ENCODE measurements around the gene NPM3.

NPM3 gene

DNA sequence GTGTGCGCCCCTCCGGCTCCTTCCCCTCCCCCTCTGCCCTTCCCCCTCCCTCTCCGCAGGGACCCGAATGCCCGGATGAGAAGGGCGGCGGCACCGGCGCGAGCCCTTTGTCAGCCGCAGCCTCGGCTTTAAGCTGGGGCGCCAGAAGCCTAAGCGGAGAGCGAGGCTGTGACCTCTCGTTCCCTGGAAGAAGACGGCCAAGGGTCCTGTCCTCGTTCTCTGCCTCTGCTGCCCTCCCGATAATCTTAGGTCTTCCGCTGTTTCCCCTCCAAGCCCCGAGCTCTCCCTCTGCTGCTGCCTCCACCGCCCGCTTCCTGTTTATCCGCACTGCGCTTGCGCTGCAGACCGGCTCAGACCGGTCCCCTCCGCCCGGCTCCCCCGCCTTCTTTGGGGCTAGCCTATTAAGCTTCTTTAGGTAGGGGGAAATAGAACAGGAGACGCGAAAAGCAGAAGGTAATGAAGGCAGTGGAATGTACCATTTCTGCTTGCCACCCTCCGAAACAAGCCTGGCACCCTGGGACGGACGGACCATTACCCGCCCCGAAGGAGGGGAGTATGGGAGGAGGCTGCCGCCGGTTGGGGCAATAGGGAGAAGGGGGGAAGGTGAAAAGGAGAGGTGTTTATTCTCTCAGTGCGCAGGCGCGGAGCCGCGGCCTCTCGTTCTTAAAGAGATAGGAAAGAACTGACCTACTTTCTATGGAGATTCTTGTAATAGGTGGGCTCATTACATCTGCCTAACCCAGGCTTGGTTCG is 35.0 kb upstream of the NPM3 start, which contains the start of gene OGA:
TSS of gene OGA (minus strand) at position 326 of the 753 bp plus-strand sequence. CDS start 422 bp downstream, outside the sequence.
- peak within 1 kb of the TSS; percentile 76 for H3K4me3 ChIP-seq (ENCODE audit: low read depth, low read length)
- TF ChIP-seq CTCF (IDR thresholded peaks at IDR 0.05; ENCODE audit: low read depth, low read length) = no peak
- no peaks in the 10 kb centered on the region for H3K9me3 ChIP-seq
- H3K36me3 ChIP-seq = peaks cover 8% of the 10 kb centered on the region
- DNase-seq = peak; percentile 97
- no peaks in the 10 kb centered on the region for H3K4me1 ChIP-seq
- H3K27me3 ChIP-seq = no peaks in the 10 kb centered on the region

DNA sequence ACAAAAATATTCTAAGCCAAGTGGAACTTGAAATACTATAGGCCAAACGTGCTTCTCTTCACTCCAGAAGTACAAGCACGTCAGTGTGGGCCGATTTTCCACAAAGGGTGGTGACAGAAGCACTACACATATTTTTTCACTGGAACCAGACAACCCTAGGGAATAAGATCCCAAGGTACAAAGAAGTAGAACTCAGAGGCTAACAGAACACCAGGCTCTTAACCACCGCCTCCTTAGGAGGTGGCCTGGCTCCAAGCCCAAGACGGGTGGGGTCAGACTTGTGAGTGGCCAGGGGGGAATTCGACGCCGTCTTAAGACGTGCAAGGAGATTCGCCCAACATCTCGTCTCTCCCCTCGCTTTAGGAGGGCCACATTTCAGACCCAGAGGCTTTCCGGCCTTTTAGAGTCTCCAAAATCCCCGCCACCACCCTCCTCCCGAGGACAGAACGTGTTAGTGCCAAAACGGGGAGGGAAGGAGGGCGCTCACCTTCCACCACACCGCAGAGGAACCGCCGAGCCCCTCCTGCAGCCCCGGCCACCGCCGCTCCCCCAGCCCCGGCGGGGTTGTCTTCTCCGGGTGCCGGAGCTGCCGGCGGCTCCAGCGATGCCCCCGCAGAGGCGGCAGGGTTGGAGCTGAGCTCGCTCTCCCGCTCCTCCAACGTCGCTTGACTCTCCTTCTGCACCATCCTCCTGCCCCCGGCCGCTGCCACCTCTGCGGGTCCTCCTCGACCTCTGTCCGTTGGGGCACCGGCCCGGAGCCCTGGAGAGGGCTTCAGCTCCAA is 34.3 kb upstream of the NPM3 start:
- peaks cover 13% of the 10 kb centered on the region for H3K36me3 ChIP-seq
- no peaks in the 10 kb centered on the region for H3K4me1 ChIP-seq
- H3K4me3 ChIP-seq (ENCODE audit: low read depth, low read length) = peak overlapping the region; percentile 76
- DNase-seq = peak; percentile 24
- TF ChIP-seq CTCF (IDR thresholded peaks at IDR 0.05; ENCODE audit: low read depth, low read length) = no peak
- H3K9me3 ChIP-seq = no peaks in the 10 kb centered on the region
- no peaks in the 10 kb centered on the region for H3K27me3 ChIP-seq

DNA sequence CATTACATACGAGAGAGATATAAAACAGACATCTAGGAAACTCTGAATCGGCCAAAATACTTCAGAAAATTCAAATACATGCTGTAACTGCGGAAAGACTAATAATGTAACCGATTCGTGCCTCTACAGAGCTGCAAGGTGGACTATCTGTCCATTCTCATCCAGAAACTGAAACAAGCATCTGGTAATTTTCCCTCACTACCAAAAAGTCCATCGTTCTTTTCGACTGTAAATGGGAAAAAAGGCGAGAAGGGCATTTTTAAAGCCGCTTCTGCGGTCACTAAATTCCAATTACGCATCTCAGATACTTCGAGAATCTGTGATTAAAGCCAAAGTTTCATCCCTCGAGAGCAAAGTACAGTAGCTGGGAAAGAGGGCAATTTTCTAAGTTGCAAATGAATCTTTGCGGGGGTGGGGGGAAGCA is 33.7 kb upstream of the NPM3 start:
- no peak for TF ChIP-seq CTCF (IDR thresholded peaks at IDR 0.05; ENCODE audit: low read depth, low read length)
- H3K27me3 ChIP-seq = no peaks in the 10 kb centered on the region
- peak overlapping the region; percentile 76 for H3K4me3 ChIP-seq (ENCODE audit: low read depth, low read length)
- no peak for DNase-seq
- H3K9me3 ChIP-seq = no peaks in the 10 kb centered on the region
- H3K4me1 ChIP-seq = no peaks in the 10 kb centered on the region
- peaks cover 19% of the 10 kb centered on the region for H3K36me3 ChIP-seq

GRCh38 chr10:101816376-101816775 is 33.1 kb upstream of the NPM3 start:
- DNase-seq = no peak
- TF ChIP-seq CTCF (IDR thresholded peaks at IDR 0.05; ENCODE audit: low read depth, low read length) = no peak
- H3K4me3 ChIP-seq (ENCODE audit: low read depth, low read length) = peak overlapping the region; percentile 76

DNA sequence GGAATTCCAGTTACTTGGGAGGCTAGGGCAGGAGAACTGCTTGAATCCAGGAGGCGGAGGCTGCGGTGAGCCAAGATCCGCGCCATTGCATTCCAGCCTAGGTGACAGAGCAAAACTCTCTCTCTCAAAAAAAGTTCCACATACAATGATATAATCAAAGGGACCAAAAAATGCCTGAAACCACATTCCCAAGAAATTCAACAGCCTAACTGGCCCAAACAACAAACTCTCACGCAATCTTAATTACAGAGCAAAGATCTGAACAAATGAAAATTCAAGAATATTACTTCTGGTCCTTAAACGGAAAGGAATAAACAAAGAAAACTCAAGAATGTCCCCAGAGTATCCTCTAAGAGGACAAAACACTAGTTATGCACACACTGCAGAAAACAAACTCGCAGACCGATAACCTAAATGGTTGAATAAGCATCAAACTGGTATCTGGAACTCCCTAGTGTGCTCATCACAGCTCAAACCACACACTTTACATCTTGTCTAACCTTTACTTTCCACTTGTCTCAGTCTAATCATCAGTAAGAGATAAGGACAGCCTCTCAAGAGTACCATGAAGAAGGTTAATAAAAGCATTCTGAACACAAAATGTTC is 31.3 kb upstream of the NPM3 start:
- H3K36me3 ChIP-seq = peaks cover 35% of the 10 kb centered on the region
- no peaks in the 10 kb centered on the region for H3K9me3 ChIP-seq
- no peaks in the 10 kb centered on the region for H3K27me3 ChIP-seq
- peak overlapping the region; percentile 76 for H3K4me3 ChIP-seq (ENCODE audit: low read depth, low read length)
- no peaks in the 10 kb centered on the region for H3K4me1 ChIP-seq
- no peak for TF ChIP-seq CTCF (IDR thresholded peaks at IDR 0.05; ENCODE audit: low read depth, low read length)
- DNase-seq = no peak

More at GRCh38 chr10:101816376-101816775, 33.1 kb upstream of the NPM3 start:
- no peaks in the 10 kb centered on the region for H3K27me3 ChIP-seq
- peaks cover 24% of the 10 kb centered on the region for H3K36me3 ChIP-seq
- H3K9me3 ChIP-seq = no peaks in the 10 kb centered on the region
- no peaks in the 10 kb centered on the region for H3K4me1 ChIP-seq

Data from BE2C (cell line).